GM21528 (cell line): ENCODE results near the gene LGALS8.

Experiments
- ATAC-seq: cut with Tn5 transposase; IDR thresholded peaks from one replicate; pipeline ENCODE4 v1.9.1; 2021; ENCODE audit warnings: mild to moderate bottlenecking, moderate library complexity; ENCODE audit not compliant: unreplicated experiment, low FRiP score

LGALS8 gene

GRCh38 chr1:236508593-236509027, 15.2 kb upstream of the LGALS8 start:
- ATAC-seq, result no peak

DNA sequence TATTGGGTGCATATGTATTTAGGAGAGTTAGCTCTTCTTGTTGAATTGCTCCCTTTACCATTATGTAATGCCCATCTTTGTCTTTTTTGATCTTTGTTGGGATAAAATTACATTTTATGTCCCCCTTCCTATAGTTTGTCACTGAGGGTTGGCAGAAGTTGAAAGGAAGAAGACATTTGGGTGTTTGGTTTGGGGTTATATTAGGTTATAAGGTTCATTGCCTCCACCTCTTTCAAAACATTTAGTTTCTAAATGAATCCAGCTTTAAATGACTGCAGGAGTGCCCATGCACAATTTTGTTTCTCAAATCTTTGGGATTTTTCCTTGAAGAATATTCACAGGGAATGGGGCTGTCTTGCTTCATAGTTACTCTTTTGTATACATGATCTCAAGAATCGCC, 14.6 kb upstream of the LGALS8 start:
- ATAC-seq, result no peak

GRCh38 chr1:236509647-236510401, 14.0 kb upstream of the LGALS8 start:
- no peak for ATAC-seq

DNA sequence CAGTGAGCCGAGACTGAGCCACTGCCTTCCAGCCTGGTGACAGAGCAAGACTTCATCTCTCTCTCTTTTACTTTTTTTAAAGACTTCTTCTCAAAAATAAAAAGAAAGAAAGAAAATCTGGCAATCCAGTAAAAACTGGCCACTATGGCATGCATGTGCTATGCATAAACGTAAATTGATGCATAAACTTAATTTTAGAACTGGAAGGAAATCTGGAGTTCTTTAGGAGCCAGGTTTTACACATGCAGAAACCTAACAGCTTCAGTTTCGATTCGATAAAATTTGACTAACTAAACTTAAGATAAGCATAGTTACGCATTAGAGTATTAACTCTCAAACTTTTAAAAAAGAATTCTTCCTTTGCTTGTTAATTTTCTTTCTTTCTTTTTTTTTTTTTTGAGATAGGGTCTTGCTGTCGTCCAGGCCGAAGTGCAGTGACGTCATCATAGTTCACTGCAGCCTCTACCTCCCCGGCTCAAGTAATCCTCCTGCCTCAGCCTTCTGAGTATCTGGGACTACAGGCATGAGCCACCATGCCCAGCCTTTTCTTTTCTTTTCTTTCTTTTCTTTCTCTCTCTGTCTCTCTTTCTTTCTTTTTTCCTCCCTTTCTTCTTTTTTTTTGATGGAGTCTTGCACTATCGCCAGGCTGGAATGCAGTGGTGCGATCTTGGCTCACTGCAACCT, 11.9 kb upstream of the LGALS8 start:
- ATAC-seq, result no peak

GRCh38 chr1:236514703-236515442, 8.9 kb upstream of the LGALS8 start:
- ATAC-seq, result no peak

GRCh38 chr1:236515443-236515958, 8.3 kb upstream of the LGALS8 start:
- ATAC-seq, result no peak

- ATAC-seq, result no peak
These were observed 6.7 kb upstream of the LGALS8 start for GRCh38 chr1:236516929-236517704.

DNA sequence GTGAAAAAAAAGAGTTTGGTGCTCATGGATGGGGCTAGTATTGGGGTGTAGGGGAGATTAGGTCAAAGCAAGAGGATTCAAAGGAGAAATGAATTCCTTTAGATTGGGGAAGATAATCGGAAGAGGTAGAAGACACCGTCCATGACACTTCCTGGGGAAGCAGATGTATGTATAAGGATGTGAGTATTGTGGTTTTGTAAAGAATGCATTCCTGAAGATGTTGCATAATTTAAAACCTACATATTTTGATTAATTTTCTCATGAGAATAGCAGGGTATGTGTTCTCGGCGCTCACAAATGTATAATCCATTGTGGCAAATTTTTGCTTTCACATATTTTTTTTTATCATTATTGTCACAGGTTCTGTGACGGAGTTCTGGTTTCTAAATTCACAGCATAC, 5.5 kb upstream of the LGALS8 start:
- no peak for ATAC-seq

GRCh38 chr1:236520445-236521005, 3.3 kb upstream of the LGALS8 start:
- no peak for ATAC-seq

DNA sequence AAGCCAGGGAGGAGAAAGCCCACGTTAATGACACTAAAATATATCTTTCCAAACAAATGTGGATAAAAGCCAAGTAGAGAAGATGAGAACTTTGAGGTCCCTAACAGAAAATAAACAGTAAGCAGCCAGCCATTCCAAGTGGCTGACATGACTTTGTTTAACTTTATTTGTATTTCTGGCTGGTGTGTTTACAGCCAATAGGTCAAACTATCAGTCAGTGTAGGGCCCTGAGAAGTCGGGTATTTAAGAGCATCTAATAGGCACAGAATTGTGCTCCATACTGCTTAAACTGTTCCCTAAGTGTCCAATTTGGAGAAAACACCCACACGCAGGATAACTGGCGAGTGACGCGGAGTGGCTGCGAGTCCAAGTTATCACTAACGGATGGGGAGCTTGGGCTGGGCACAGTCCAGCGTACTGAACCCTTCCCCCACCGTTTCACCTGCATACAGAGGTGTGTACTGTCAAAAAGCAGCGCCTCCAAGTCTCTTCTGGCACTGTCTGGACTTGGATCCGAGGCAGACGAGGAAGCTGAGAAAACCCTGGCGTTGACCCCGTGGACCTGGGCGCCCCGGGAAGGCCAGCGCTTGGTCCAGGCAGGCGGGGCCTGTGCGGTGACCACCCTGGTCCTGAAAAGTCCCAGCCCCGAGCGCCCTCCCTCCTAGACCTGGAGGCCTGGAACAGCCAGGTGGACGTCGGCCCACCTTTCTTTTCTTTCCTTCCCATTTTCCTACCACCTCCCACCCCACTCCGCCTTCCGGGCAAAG, 662 bp upstream of the LGALS8 start:
- no peak for ATAC-seq

DNA sequence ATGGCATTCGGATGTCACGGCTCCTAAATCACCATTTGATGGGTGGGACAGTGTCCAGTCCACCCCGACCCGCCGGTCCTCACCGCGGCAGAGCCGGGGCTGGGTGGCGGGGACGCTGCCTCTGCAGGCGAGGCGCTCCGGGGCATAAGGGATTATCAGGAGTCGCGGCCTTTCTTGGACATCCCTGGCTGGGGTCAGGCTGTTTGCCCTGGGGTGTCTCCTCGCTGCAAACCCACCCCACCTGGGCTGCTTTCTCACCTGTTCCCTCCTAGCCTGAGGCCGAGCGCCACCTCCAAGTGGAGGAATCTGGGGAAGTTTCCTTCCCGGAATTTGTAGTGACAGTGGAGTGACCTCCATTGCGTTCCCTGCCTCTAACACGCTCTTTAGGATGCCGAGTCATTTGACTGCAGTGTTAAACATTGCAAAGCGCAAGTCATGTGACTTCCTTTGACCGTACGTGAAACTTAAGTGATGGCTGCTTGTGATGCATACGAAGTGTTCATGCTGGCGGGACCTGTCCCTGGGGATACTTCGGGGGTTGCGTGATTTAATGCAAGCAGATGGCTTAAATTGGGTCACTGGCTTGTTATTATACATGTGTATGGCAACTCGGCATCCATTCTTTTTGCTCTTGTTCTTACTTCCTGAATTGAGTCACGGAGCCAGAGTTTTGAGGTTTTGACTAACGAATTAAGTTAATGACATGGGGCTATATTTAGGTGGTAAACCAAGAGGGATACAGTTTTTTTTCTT, 536 bp downstream of the LGALS8 start:
- peak; percentile 95 for ATAC-seq

DNA sequence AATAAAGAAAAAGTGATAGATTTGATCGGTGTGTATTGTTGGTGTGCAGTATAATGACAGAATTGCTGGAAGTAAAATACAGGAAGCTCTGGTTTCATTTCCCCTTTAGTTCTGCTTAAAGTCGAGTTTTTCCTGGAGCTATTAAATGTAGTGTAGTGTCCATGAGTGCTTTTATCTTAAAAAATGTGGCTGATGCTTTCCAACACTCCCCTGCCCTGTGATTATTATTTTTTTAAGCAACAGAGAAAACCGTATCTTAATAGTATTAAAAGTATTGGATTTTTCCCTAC, 1.1 kb downstream of the LGALS8 start:
- ATAC-seq, result no peak

- ATAC-seq, result no peak
These were observed 2.3 kb downstream of the LGALS8 start for GRCh38 chr1:236526079-236526478.

DNA sequence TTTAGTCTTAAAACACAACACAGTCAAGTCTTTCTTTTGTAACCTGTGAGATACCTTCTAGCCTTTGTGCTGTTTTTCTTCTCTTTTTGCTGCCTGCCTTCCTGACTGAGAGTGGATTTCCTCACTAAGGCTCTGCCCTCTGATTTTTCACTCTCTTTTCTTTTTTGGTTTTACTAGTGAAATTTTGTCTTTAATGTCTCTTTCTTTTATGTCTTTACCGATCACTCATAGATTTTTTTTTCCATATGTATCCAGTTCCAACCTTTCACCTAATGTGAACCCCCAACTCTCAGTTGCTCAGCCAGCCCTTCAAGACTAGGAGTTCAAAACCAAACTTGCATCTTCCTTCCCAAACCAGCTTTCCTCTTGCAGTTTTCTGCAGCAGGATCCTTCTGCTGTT, 6.5 kb downstream of the LGALS8 start:
- ATAC-seq, result no peak

GRCh38 chr1:236530959-236531358, 7.2 kb downstream of the LGALS8 start:
- ATAC-seq, result no peak

DNA sequence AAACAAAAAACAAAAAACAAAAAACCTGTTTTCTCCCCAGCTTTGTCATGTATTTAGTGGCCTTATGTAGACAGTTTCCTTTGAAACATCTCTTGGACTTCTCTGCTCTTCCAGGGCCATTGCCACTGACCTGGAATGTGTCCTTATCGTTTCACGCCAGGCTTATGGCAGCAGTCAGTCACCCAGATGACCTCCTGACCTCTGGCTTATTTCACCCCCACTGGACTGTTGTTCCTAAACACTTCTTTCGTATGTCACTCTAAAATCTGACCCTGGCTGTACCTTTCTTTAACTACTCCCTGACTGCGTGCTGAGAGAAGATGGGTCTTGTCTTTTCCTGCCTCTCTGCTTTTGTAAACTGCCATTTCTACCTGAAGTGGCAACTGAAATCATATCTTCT, 9.1 kb downstream of the LGALS8 start:
- no peak for ATAC-seq

DNA sequence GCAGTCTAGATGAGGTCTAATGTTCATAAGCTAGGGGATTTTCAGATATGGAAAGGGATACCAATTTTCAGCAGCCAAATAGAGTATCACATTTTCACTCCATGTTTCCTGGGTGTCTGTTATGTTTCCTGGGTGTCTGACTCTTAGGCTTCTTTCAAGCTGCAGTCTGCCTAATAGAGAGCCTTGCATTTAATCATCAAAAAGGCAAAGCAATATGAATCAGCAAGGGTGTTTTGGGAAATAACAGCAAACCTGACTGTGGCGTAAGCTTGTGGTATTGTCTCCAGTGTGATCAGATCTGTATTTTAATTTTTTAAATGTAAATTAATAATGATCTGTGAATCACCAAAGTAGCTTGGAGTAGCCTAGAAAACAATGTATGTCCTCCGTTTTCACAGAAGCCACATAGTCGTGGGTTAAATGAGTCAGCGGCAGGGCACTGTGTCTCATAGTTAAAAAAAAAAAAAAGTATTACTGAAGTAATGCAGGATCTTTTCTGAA, 10.4 kb downstream of the LGALS8 start:
- ATAC-seq, result no peak

DNA sequence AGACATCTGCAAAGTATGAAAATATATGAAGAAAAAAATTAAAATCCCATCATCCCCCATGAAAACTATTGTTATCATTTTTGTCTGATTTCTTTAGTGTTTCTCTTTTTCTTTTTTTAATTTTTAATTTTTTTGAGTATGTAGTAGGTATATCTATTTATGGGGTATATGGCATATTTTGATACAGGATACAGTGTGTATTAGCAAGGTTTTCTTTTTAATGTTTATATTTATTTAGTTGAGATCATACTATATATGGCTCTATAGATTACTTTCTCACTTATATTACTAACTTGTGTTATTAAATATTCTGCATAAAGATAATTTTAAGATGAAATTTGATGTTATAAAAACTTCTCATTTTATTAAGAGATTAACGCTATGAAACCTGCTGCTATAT, 11.4 kb downstream of the LGALS8 start:
- ATAC-seq, result no peak

GRCh38 chr1:236535662-236536161, 11.9 kb downstream of the LGALS8 start:
- no peak for ATAC-seq
